H1 (cell line): ENCODE data around the gene RING1. TPM values are rescaled to one million over a fixed set of nuclear protein-coding genes. Genes with fewer than 3 reads are reported as not detected.

Source experiments
- CTCF ChIA-PET: fragments of 300-600 bp; sonication (Branson Sonifier 250); formaldehyde crosslinking; loops from one replicate; lab custom pipeline; 2021; ENCODE audit not compliant: partially characterized antibody; lab: Charles Lee
- POLR2A ChIA-PET: fragments of 300-600 bp; sonication (Branson Sonifier 250); formaldehyde crosslinking; loops from one replicate; lab custom pipeline; 2021; ENCODE audit warnings: inconsistent platforms; ENCODE audit not compliant: partially characterized antibody; lab: Charles Lee
- DNase-seq, 2 experiments: peaks; one replicate each; pipeline versions ENCODE4 v3.0.0 to v3.0.0-alpha.2; 2010 to 2022; ENCODE audit warnings: low spot score in 2 of 2, low read depth in 1 of 2, mixed read lengths in 1 of 2
- FAIRE-seq: peaks from 2 replicates; lab custom pipeline; 2011; peaks lifted over from hg19 to GRCh38; lab: Jason Lieb, UNC
- H2AFZ ChIP-seq: 2 replicates; pipeline ENCODE4 v1.8.1; 2012; ENCODE audit warnings: low read length, inconsistent platforms
- H2AK5ac ChIP-seq: 2 replicates; pipeline ENCODE4 v1.6.1; 2013; ENCODE audit warnings: low read depth, low read length
- H2BK120ac ChIP-seq: replicated peaks from 2 replicates; pipeline ENCODE3; 2013; ENCODE audit warnings: low read depth, low read length, inconsistent platforms
- H2BK12ac ChIP-seq: 2 replicates; pipeline ENCODE4 v1.6.1; 2013; ENCODE audit warnings: low read depth, low read length
- H2BK15ac ChIP-seq: 2 replicates; pipeline ENCODE4 v1.6.1; 2013; ENCODE audit warnings: low read length
- H2BK20ac ChIP-seq: 2 replicates; pipeline ENCODE4 v1.6.1; 2013; ENCODE audit warnings: low read length
- H2BK5ac ChIP-seq: 2 replicates; pipeline ENCODE4 v1.6.1; 2013; ENCODE audit warnings: low read depth, low read length
- H3K14ac ChIP-seq: 2 replicates; pipeline ENCODE4 v1.6.1; 2013; ENCODE audit warnings: inconsistent platforms; ENCODE audit not compliant: insufficient read length
- H3K18ac ChIP-seq: 2 replicates; pipeline ENCODE4 v1.6.1; 2013; ENCODE audit warnings: low read length; ENCODE audit errors: extremely low read depth
- H3K23ac ChIP-seq: 2 replicates; pipeline ENCODE4 v1.6.1; 2013; ENCODE audit warnings: inconsistent platforms; ENCODE audit not compliant: insufficient read length
- H3K23me2 ChIP-seq: 2 replicates; pipeline ENCODE4 v1.6.1; 2013; ENCODE audit warnings: low read depth, low read length
- H3K27ac ChIP-seq: 2 replicates; pipeline ENCODE4 v1.6.1; 2011; ENCODE audit warnings: low read depth, low read length, inconsistent platforms
- H3K27me3 ChIP-seq, 4 experiments: replicated peaks in 1 of 4; 1 replicate in 1 of 4; 2 replicates in 3 of 4; pipeline versions ENCODE4 v1.6.1 to v1.8.1; 2011 to 2013; ENCODE audit warnings: low read length in 3 of 4, mild to moderate bottlenecking in 3 of 4, inconsistent platforms in 2 of 4, mixed read lengths in 2 of 4, moderate library complexity in 1 of 4; ENCODE audit not compliant: control insufficient read depth in 3 of 4, insufficient read depth in 3 of 4; ENCODE audit errors: extremely low read depth in 1 of 4
- H3K36me3 ChIP-seq, 4 experiments: 2 replicates each; pipeline versions ENCODE4 v1.6.1 to v1.8.1; 2011 to 2013; ENCODE audit warnings: mild to moderate bottlenecking in 4 of 4, low read length in 3 of 4, moderate library complexity in 2 of 4, control low read depth in 1 of 4, inconsistent platforms in 1 of 4; ENCODE audit not compliant: insufficient read depth in 4 of 4, control insufficient read depth in 2 of 4
- H3K4ac ChIP-seq: replicated peaks from 2 replicates; pipeline ENCODE3; 2013; ENCODE audit warnings: low read length, low read depth, mixed read lengths, inconsistent platforms; ENCODE audit not compliant: insufficient read length
- H3K4me1 ChIP-seq, 4 experiments: replicated peaks in 1 of 4; 1 replicate in 1 of 4; 2 replicates in 3 of 4; pipeline versions ENCODE4 v1.6.1 to v1.8.1; 2011 to 2013; ENCODE audit warnings: low read length in 3 of 4, inconsistent platforms in 2 of 4, mixed read lengths in 1 of 4; ENCODE audit not compliant: insufficient read depth in 4 of 4, control insufficient read depth in 3 of 4
- H3K4me2 ChIP-seq, 2 experiments: 2 replicates each; pipeline versions ENCODE4 v1.6.1 to v1.8.1; 2011 to 2013; ENCODE audit warnings: low read depth in 2 of 2, low read length in 2 of 2, control low read depth in 1 of 2, inconsistent platforms in 1 of 2, mild to moderate bottlenecking in 1 of 2; ENCODE audit not compliant: insufficient read depth in 1 of 2
- H3K4me3 ChIP-seq, 4 experiments: fragments of 200-600, 300-600 bp in 1 of 4; sonication (generic), shearing (Covaris generic), sonication (Bioruptor Twin) in 1 of 4; 2 replicates each; pipeline versions ENCODE4 v1.5.1 to v1.8.1; 2011 to 2016; ENCODE audit warnings: low read length in 4 of 4, low read depth in 3 of 4, control low read depth in 2 of 4, inconsistent platforms in 2 of 4, mild to moderate bottlenecking in 2 of 4, mixed read lengths in 1 of 4, moderate library complexity in 1 of 4; ENCODE audit not compliant: insufficient read depth in 2 of 4; ENCODE audit errors: extremely low read depth in 1 of 4
- H3K56ac ChIP-seq: replicated peaks from 2 replicates; pipeline ENCODE3; 2013; ENCODE audit warnings: low read depth, mild to moderate bottlenecking, mixed read lengths, low read length, inconsistent platforms; ENCODE audit not compliant: insufficient read length
- H3K79me1 ChIP-seq: 2 replicates; pipeline ENCODE4 v1.6.1; 2013; ENCODE audit warnings: low read depth, low read length, control low read depth
- H3K79me2 ChIP-seq, 2 experiments: 2 replicates each; pipeline versions ENCODE4 v1.6.1 to v1.8.1; 2012 to 2013; ENCODE audit warnings: low read length in 2 of 2, mild to moderate bottlenecking in 2 of 2, inconsistent platforms in 1 of 2; ENCODE audit not compliant: insufficient read depth in 2 of 2, control insufficient read depth in 1 of 2
- H3K9ac ChIP-seq, 4 experiments: replicated peaks in 1 of 4; 1 replicate in 1 of 4; 2 replicates in 3 of 4; pipeline versions ENCODE4 v1.6.1 to v1.8.1; 2011 to 2013; ENCODE audit warnings: low read depth in 3 of 4, low read length in 3 of 4, control low read depth in 2 of 4, mild to moderate bottlenecking in 2 of 4, moderate library complexity in 2 of 4, inconsistent platforms in 1 of 4; ENCODE audit errors: extremely low read depth in 1 of 4
- H3K9me3 ChIP-seq, 2 experiments: 2 replicates each; pipeline versions ENCODE4 v1.6.1 to v1.8.1; 2012 to 2013; ENCODE audit warnings: mild to moderate bottlenecking in 2 of 2, moderate library complexity in 2 of 2, control low read depth in 1 of 2, inconsistent platforms in 1 of 2, low read depth in 1 of 2, low read length in 1 of 2, mixed read lengths in 1 of 2; ENCODE audit not compliant: insufficient read depth in 2 of 2
- H4K20me1 ChIP-seq, 2 experiments: replicated peaks in 1 of 2; 2 replicates each; pipeline versions ENCODE3 to v1.8.1; 2011 to 2013; ENCODE audit warnings: inconsistent platforms in 2 of 2, low read length in 2 of 2, mild to moderate bottlenecking in 1 of 2; ENCODE audit not compliant: insufficient read depth in 2 of 2, control insufficient read depth in 1 of 2
- H4K5ac ChIP-seq: 2 replicates; pipeline ENCODE4 v1.6.1; 2013; ENCODE audit warnings: low read length, low read depth, mixed read lengths, inconsistent platforms; ENCODE audit not compliant: insufficient read length
- H4K8ac ChIP-seq: 2 replicates; pipeline ENCODE4 v1.8.0; 2013; ENCODE audit warnings: mild to moderate bottlenecking, moderate library complexity, low read length, inconsistent platforms; ENCODE audit not compliant: insufficient read depth; ENCODE audit errors: extremely low read depth
- H4K91ac ChIP-seq: replicated peaks from 2 replicates; pipeline ENCODE3; 2013; ENCODE audit warnings: low read length, mixed read lengths, inconsistent platforms; ENCODE audit not compliant: insufficient read length
- CTBP2 ChIP-seq: IDR thresholded peaks from 2 replicates; pipeline ENCODE4 v1.7.0; 2011; ENCODE audit warnings: borderline replicate concordance, mild to moderate bottlenecking, moderate library complexity, mixed read lengths, low read length; ENCODE audit not compliant: insufficient read depth, insufficient read length
- WGBS, 2 experiments: shearing (Covaris generic) in 1 of 2; methylation state at CpG; one replicate each; pipeline versions ENCODE4 v1.1.6 to v1.1.7; 2013 to 2015; ENCODE audit warnings: low lambda C conversion rate in 2 of 2, mixed read lengths in 2 of 2, inconsistent platforms in 1 of 2, low coverage in 1 of 2, missing lambda C conversion rate in 1 of 2; ENCODE audit not compliant: insufficient replicate concordance in 2 of 2, insufficient coverage in 1 of 2, insufficient read length in 1 of 2; ENCODE audit errors: extremely low coverage in 1 of 2, missing lambda C conversion rate in 1 of 2; 5-methylcytosine and 5-hydroxymethylcytosine counted together
- polyA plus RNA-seq, 7 experiments: library from polyadenylated mRNA; depleted of rRNA in 3 of 7; stranded (reverse) in 5 of 7; unstranded in 2 of 7; fragments of >200 nt in 5 of 7; fragments of 200-250 nt in 2 of 7; gene quantifications; 1 replicate in 5 of 7; 2 replicates in 1 of 7; 4 replicates in 1 of 7; pipeline versions ENCODE4 v1.2.1 to v1.2.3, GENCODE V29; 2011 to 2013; ENCODE audit warnings: missing spikeins in 2 of 7, mixed read lengths in 2 of 7
- total RNA-seq: library from RNA; stranded (reverse); fragmentation: NEBNext Ultra II Directional; extraction: Animal tissue kit (Norgen Biotek cat#: 25700); gene quantifications from 2 replicates; pipeline ENCODE4 v1.2.1, GENCODE V29; 2021

The RING1 gene
- total and polyA plus RNA-seq, 2 of the 8 experiments (the other 6 are each of a cell fraction or from before 2014, with no cell fraction given), result 16.4 to 26.0 TPM

DNA sequence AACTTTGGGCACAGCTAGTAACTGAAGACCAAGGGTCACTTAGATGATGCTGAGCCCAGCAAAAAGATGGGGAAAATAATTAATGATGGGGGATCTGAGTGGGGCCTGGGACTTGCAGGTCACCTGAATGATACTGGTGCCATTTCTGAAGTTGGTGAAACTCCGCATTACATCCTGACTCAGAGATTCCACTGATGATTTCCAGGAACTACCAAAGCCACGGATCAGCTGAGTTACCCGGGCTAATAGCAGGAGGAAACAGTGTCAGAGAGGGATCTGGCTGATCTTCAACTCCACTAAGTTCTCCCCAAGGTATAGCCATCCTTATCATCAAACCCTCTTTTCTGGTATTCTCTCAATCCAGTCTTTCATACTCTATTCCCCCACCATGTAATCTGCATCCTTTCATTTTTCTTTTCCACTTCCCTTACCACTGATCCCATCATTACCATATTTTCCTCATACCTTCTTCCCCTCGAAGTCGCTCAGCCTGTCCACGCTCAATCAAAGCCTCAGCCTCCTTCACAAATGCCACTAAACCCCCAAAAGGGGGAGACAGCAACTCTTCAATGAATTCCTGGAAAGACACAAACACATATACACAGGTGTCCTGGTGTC is 43.2 kb downstream of the RING1 start:
- Histone ChIP-seq H3K4me2 (no peak overlapping the region), H3K4ac (no peak overlapping the region), H3K27me3 (peaks cover 0 to 17% (median 9%) of the 10 kb centered on the region in 4 experiments; a peak in 6 of 7 replicates), H3K4me1 (peaks cover 0 to 10% (median 7%) of the 10 kb centered on the region in 4 experiments; a peak in 4 of 7 replicates), H2BK20ac (no peak overlapping the region), H3K14ac (no peak overlapping the region), H4K20me1 (no peaks in the 10 kb centered on the region), H3K79me2 (no peaks in the 10 kb centered on the region), H2BK5ac (no peak overlapping the region), H2AFZ (no peak overlapping the region), H3K23ac (no peak overlapping the region), H3K23me2 (peaks cover 9% of the 10 kb centered on the region; the same call in 1 of the 2 replicates), H4K5ac (no peak overlapping the region), H4K8ac (no peak overlapping the region), H2BK15ac (no peak overlapping the region), H2BK120ac (no peak overlapping the region), H3K36me3 (peaks cover 0 to 2% (median 0%) of the 10 kb centered on the region in 4 experiments; a peak in 1 of 8 replicates), H4K91ac (no peak overlapping the region), H3K9me3 (no peaks in the 10 kb centered on the region), H3K56ac (no peak overlapping the region), H3K4me3 (no peak overlapping the region), H3K9ac (no peak overlapping the region), H2BK12ac (no peak overlapping the region), H3K18ac (no peak overlapping the region), H3K27ac (no peak overlapping the region), H3K79me1 (no peaks in the 10 kb centered on the region), H2AK5ac (no peak overlapping the region)
- ChIA-PET CTCF (interaction anchor here (0.7 to 7.9 kb wide), 8 partner anchors 8 to 266 kb away, joined by 3 to 107 read pairs (median 18); partner anchors contain the start of genes B3GALT4, HSD17B8 and RING1), POLR2A (interaction anchor here (0.8 to 3.0 kb wide), 5 partner anchors 9 to 53 kb away, joined by 3 to 26 read pairs (median 12); partner anchors contain the start of genes B3GALT4, RPS18 and VPS52)
- TF ChIP-seq CTBP2, result no peak
- no peak for DNase-seq
- no peak for FAIRE-seq
- WGBS, 2 experiments, result 94 to 100% methylated on average over 2 to 6 of the region's 6 CpGs
